Neural progenitor cell (in vitro differentiated cells): ENCODE results near the gene AAMP. TPM values are rescaled to one million over a fixed set of nuclear protein-coding genes. Genes with fewer than 3 reads are reported as not detected.

Experiments
- DNase-seq: peaks from one replicate; pipeline ENCODE4 v3.0.0-alpha.2; 2016; ENCODE audit warnings: low spot score
- H2AFZ ChIP-seq: fragments of 200-600 bp; sonication (generic); replicated peaks from 2 replicates; pipeline ENCODE4 v1.6.1; 2016; ENCODE audit warnings: antibody characterized with exemption
- H3F3A ChIP-seq: fragments of 200-600 bp; sonication (generic); 2 replicates; pipeline ENCODE4 v1.6.1; 2016; ENCODE audit warnings: antibody characterized with exemption, low read depth
- H3K27ac ChIP-seq: fragments of 200-600 bp; sonication (generic); 2 replicates; pipeline ENCODE4 v1.5.1; 2016; ENCODE audit warnings: mild to moderate bottlenecking
- H3K27me3 ChIP-seq: fragments of 200-600 bp; sonication (generic); 2 replicates; pipeline ENCODE4 v1.6.1; 2016; ENCODE audit warnings: mild to moderate bottlenecking, moderate library complexity
- H3K36me3 ChIP-seq: fragments of 200-600 bp; sonication (generic); 2 replicates; pipeline ENCODE4 v1.5.1; 2016
- H3K4me1 ChIP-seq: fragments of 200-600 bp; sonication (generic); 2 replicates; pipeline ENCODE4 v1.6.1; 2016; ENCODE audit warnings: mixed run types
- H3K4me2 ChIP-seq: fragments of 200-600 bp; sonication (generic); 2 replicates; pipeline ENCODE4 v1.6.1; 2016
- H3K4me3 ChIP-seq: fragments of 200-600 bp; sonication (generic); 2 replicates; pipeline ENCODE4 v1.5.1; 2016
- H3K79me2 ChIP-seq: fragments of 200-600 bp; sonication (generic); 2 replicates; pipeline ENCODE4 v1.6.1; 2016; ENCODE audit warnings: low read depth
- H3K9ac ChIP-seq: fragments of 200-600 bp; sonication (generic); 2 replicates; pipeline ENCODE4 v1.6.1; 2016
- H3K9me3 ChIP-seq: fragments of 200-600 bp; sonication (generic); 2 replicates; pipeline ENCODE4 v1.5.1; 2016; ENCODE audit warnings: low read depth
- H4K20me1 ChIP-seq: fragments of 200-600 bp; sonication (generic); 2 replicates; pipeline ENCODE4 v1.6.1; 2016; ENCODE audit warnings: low read depth
- H3K27ac Mint-ChIP-seq: 3 replicates; pipeline ENCODE4 v1.8.0; 2021; ENCODE audit warnings: mixed read lengths
- H3K27me3 Mint-ChIP-seq: 2 replicates; pipeline ENCODE4 v1.8.0; 2022; ENCODE audit warnings: low read depth, mild to moderate bottlenecking, inconsistent platforms, moderate library complexity, mixed read lengths; ENCODE audit not compliant: insufficient read depth
- H3K36me3 Mint-ChIP-seq: 3 replicates; pipeline ENCODE4 v1.8.0; 2021; ENCODE audit warnings: mixed read lengths
- H3K4me1 Mint-ChIP-seq: 3 replicates; pipeline ENCODE4 v1.8.0; 2021; ENCODE audit warnings: mixed read lengths
- H3K4me3 Mint-ChIP-seq: 3 replicates; pipeline ENCODE4 v1.8.0; 2021; ENCODE audit warnings: mild to moderate bottlenecking, moderate library complexity, mixed read lengths
- H3K9me3 Mint-ChIP-seq: 3 replicates; pipeline ENCODE4 v1.8.0; 2020; ENCODE audit warnings: mixed read lengths
- EZH2 ChIP-seq: fragments of 200-600 bp; sonication (generic); IDR thresholded peaks from 2 replicates; pipeline ENCODE4 v1.6.1; 2017; ENCODE audit warnings: antibody characterized with exemption, mild to moderate bottlenecking, moderate library complexity
- EZH2phosphoT487 ChIP-seq: fragments of 200-600 bp; sonication (generic); IDR thresholded peaks from 2 replicates; pipeline ENCODE4 v1.6.1; 2017; ENCODE audit warnings: antibody characterized with exemption
- total RNA-seq: library from RNA; depleted of rRNA; stranded (reverse); fragments of >200 nt; gene quantifications from 2 replicates; pipeline ENCODE4 v1.2.3, GENCODE V29; 2015; ENCODE audit warnings: low replicate concordance
- TF ChIP-seq, protein P1 (sequence below): fragments of 200-600 bp; sonication (generic); IDR thresholded peaks from 2 replicates; pipeline ENCODE4 v1.5.1; 2017; ENCODE audit warnings: antibody characterized with exemption, mild to moderate bottlenecking

The AAMP gene
- total RNA-seq, 1 donor from 2014 or later = 90.4 TPM

GRCh38 chr2:218292048-218293014 is 22.4 kb upstream of the AAMP start, which contains the start of gene TMBIM1:
TSS of gene TMBIM1 (minus strand) at chr2:218292503. CDS start at chr2:218282141, 10,362 bp downstream.
- peaks cover 32% of the 10 kb centered on the region for H3K4me1 Mint-ChIP-seq
- Histone ChIP-seq H3K9ac (no peak within 1 kb of the TSS), H3K4me3 (peak within 1 kb of the TSS; percentile 64), H3K27ac (no peak within 1 kb of the TSS), H3K4me1 (peaks cover 21% of the 10 kb centered on the region), H3K79me2 (no peaks in the 10 kb centered on the region), H4K20me1 (no peaks in the 10 kb centered on the region), H3K9me3 (no peaks in the 10 kb centered on the region), H3K4me2 (peak within 1 kb of the TSS; percentile 85), H2AFZ (peak within 1 kb of the TSS; percentile 62), H3K27me3 (peaks cover 13% of the 10 kb centered on the region), H3F3A (peaks cover 18% of the 10 kb centered on the region), H3K36me3 (no peaks in the 10 kb centered on the region)
- peak; percentile 89 for DNase-seq
- no peak within 1 kb of the TSS for H3K4me3 Mint-ChIP-seq
- no peak for TF ChIP-seq EZH2phosphoT487
- TF ChIP-seq, protein P1, sequence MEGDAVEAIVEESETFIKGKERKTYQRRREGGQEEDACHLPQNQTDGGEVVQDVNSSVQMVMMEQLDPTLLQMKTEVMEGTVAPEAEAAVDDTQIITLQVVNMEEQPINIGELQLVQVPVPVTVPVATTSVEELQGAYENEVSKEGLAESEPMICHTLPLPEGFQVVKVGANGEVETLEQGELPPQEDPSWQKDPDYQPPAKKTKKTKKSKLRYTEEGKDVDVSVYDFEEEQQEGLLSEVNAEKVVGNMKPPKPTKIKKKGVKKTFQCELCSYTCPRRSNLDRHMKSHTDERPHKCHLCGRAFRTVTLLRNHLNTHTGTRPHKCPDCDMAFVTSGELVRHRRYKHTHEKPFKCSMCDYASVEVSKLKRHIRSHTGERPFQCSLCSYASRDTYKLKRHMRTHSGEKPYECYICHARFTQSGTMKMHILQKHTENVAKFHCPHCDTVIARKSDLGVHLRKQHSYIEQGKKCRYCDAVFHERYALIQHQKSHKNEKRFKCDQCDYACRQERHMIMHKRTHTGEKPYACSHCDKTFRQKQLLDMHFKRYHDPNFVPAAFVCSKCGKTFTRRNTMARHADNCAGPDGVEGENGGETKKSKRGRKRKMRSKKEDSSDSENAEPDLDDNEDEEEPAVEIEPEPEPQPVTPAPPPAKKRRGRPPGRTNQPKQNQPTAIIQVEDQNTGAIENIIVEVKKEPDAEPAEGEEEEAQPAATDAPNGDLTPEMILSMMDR = peak; percentile 89
- H3K27ac Mint-ChIP-seq = no peak within 1 kb of the TSS
- H3K27me3 Mint-ChIP-seq = peaks cover 8% of the 10 kb centered on the region
- H3K9me3 Mint-ChIP-seq = no peaks in the 10 kb centered on the region
- no peaks in the 10 kb centered on the region for H3K36me3 Mint-ChIP-seq

- H3F3A ChIP-seq = peaks cover 18% of the 10 kb centered on the region
- TF ChIP-seq, protein P1 = no peak
- TF ChIP-seq EZH2phosphoT487 (no peak), EZH2 (no peak)
- H3K9ac ChIP-seq = no peak overlapping the region
- no peak overlapping the region for H3K27ac ChIP-seq
- no peak for DNase-seq
- H3K4me2 ChIP-seq = peak overlapping the region; percentile 85
- Mint-ChIP-seq H3K4me3 (no peak overlapping the region), H3K27ac (no peak overlapping the region), H3K4me1 (peaks cover 40% of the 10 kb centered on the region), H3K27me3 (peaks cover 8% of the 10 kb centered on the region), H3K36me3 (no peaks in the 10 kb centered on the region), H3K9me3 (no peaks in the 10 kb centered on the region)
- no peak overlapping the region for H2AFZ ChIP-seq
- no peaks in the 10 kb centered on the region for H4K20me1 ChIP-seq
- H3K79me2 ChIP-seq = no peaks in the 10 kb centered on the region
- no peaks in the 10 kb centered on the region for H3K9me3 ChIP-seq
- H3K36me3 ChIP-seq = no peaks in the 10 kb centered on the region
- peaks cover 13% of the 10 kb centered on the region for H3K27me3 ChIP-seq
- H3K4me3 ChIP-seq = peak overlapping the region; percentile 64
- H3K4me1 ChIP-seq = peaks cover 27% of the 10 kb centered on the region
Measured at GRCh38 chr2:218291318-218292047, 21.5 kb upstream of the AAMP start.

DNA sequence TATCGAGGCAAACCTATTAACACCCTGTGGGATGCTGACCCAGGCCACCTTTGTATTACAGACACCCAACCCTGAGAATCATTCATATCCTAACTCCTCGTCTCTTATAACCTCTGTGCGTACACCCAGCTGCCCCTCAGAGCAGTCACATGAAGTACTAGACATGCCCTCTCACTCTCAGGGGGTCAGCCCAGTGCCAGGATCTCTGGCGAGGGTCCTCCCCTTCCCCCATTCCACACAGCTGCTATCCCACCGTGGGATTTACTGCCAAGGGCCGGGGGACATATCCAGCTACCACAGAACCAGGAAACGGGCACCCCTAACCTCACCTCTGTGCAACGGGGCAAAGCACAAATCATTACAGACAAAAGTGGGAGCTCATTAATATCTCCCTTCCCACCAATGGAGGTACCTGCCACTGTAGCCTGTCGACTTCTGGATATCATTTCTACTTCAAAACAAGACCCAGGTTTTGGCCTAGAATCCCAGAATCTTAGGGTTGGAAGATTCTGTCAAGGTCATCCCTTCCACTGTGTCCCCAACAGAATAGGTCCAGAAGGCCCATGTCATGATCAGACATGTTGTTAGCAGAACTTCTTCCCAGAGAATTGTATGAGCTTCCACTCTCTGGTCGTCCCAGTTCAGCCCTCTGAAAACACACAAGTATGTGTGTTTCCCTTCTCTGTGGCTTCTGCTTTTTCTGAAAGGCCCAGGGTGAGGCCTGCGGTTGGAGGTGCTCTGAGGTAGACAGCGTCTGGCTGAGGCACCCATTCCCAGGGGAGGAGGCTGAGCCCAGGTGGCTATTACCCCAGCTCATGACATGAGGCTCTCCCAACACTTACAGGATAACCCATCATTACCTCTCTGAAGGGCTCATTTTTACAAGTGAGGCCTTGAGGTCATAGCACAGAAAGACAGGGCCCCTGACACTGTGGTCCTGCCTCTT is 20.7 kb upstream of the AAMP start:
- peak overlapping the region; percentile 85 for H3K27ac Mint-ChIP-seq
- H3K9me3 ChIP-seq = no peaks in the 10 kb centered on the region
- no peaks in the 10 kb centered on the region for H4K20me1 ChIP-seq
- no peak overlapping the region for H3K27ac ChIP-seq
- no peaks in the 10 kb centered on the region for H3K79me2 ChIP-seq
- H3K9me3 Mint-ChIP-seq = no peaks in the 10 kb centered on the region
- peaks cover 13% of the 10 kb centered on the region for H3K27me3 ChIP-seq
- no peak overlapping the region for H2AFZ ChIP-seq
- peak overlapping the region; percentile 56 for H3K4me2 ChIP-seq
- H3K4me3 Mint-ChIP-seq = no peak overlapping the region
- no peaks in the 10 kb centered on the region for H3K36me3 ChIP-seq
- peaks cover 8% of the 10 kb centered on the region for H3K27me3 Mint-ChIP-seq
- H3K4me1 ChIP-seq = peaks cover 27% of the 10 kb centered on the region
- H3K4me3 ChIP-seq = no peak overlapping the region
- no peaks in the 10 kb centered on the region for H3K36me3 Mint-ChIP-seq
- TF ChIP-seq EZH2 (no peak), EZH2phosphoT487 (no peak)
- TF ChIP-seq, protein P1 = no peak
- no peak for DNase-seq
- peaks cover 18% of the 10 kb centered on the region for H3F3A ChIP-seq
- no peak overlapping the region for H3K9ac ChIP-seq
- peaks cover 42% of the 10 kb centered on the region for H3K4me1 Mint-ChIP-seq
